ENCODE results near the gene FBXW8. TPM values are rescaled to one million over a fixed set of nuclear protein-coding genes. Genes with fewer than 3 reads are reported as not detected.

The FBXW8 gene
- total RNA-seq, 3 donors from 2014 or later (not counting 1 experiment from before 2014, with no cell fraction given), result 11.5 to 16.0 (median 13.5) TPM

DNA sequence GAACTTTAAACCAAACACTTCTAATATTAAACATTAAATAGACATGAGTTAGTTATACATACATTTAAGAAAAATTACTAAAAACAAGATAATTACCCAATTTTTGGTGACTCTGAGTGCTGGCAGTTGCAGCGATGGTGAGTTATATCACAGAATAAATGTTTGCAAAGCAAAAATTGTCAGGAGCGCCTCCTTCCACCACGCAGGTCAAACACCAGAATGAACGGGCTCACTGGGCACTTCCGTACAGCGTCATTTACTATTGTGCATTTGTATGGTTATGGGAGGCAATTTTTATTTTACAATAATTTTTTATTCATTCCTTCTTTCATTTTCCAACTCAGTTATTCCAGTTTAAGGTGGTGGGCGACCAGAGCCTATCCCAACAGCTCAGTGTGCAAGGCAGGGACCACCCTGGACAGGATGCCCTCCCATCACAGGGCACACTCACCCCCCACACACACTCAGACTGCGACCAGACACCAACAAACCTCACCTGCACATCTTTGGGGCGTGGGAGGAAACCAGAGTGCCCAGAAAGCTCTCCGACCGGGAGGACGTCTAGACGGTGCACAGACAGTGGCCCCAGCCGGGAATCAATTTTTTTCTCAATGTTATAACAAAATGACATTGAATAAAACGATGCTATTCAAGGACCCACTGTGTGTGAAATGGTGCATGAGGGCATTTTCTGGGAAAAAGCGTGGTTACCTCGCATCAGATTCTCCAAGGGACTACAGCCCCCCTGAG is 121.3 kb downstream of the FBXW8 start:
- Histone ChIP-seq H3K27ac (ENCODE audit: low read length) (no peak overlapping the region), H3K4me1 (ENCODE audit: control insufficient read depth, insufficient read depth, low read length) (peaks cover 18% of the 10 kb centered on the region), H3K9me3 (ENCODE audit: control insufficient read depth, insufficient read depth, low read length) (no peaks in the 10 kb centered on the region), H3K27me3 (ENCODE audit: control insufficient read depth, insufficient read depth, low read length) (peaks cover 3% of the 10 kb centered on the region), H3K36me3 (ENCODE audit: control insufficient read depth, insufficient read depth, low read length) (peaks cover 17% of the 10 kb centered on the region), H3K4me3 (ENCODE audit: low read length) (no peak overlapping the region)
- Mint-ChIP-seq H3K36me3 (peaks cover 13% of the 10 kb centered on the region), H3K4me3 (no peak overlapping the region), H3K9me3 (no peaks in the 10 kb centered on the region), H3K4me1 (peaks cover 4 to 19% of the 10 kb centered on the region in 2 donors), H3K27ac (no peak overlapping the region), H3K27me3 (ENCODE audit: low read depth in 2 of 2) (peaks cover 0 to 5% of the 10 kb centered on the region in 2 donors)
- 72% methylated on average over 15 of the region's 17 CpGs for WGBS (ENCODE audit: insufficient coverage)
- intact Hi-C loops (cut with micrococcal nuclease), result no loop called here
- ATAC-seq (no peak), DNase-seq (no peak)
- TF ChIP-seq, protein P1, sequence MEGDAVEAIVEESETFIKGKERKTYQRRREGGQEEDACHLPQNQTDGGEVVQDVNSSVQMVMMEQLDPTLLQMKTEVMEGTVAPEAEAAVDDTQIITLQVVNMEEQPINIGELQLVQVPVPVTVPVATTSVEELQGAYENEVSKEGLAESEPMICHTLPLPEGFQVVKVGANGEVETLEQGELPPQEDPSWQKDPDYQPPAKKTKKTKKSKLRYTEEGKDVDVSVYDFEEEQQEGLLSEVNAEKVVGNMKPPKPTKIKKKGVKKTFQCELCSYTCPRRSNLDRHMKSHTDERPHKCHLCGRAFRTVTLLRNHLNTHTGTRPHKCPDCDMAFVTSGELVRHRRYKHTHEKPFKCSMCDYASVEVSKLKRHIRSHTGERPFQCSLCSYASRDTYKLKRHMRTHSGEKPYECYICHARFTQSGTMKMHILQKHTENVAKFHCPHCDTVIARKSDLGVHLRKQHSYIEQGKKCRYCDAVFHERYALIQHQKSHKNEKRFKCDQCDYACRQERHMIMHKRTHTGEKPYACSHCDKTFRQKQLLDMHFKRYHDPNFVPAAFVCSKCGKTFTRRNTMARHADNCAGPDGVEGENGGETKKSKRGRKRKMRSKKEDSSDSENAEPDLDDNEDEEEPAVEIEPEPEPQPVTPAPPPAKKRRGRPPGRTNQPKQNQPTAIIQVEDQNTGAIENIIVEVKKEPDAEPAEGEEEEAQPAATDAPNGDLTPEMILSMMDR (IDR thresholded peaks at IDR 0.05), result no peak

DNA sequence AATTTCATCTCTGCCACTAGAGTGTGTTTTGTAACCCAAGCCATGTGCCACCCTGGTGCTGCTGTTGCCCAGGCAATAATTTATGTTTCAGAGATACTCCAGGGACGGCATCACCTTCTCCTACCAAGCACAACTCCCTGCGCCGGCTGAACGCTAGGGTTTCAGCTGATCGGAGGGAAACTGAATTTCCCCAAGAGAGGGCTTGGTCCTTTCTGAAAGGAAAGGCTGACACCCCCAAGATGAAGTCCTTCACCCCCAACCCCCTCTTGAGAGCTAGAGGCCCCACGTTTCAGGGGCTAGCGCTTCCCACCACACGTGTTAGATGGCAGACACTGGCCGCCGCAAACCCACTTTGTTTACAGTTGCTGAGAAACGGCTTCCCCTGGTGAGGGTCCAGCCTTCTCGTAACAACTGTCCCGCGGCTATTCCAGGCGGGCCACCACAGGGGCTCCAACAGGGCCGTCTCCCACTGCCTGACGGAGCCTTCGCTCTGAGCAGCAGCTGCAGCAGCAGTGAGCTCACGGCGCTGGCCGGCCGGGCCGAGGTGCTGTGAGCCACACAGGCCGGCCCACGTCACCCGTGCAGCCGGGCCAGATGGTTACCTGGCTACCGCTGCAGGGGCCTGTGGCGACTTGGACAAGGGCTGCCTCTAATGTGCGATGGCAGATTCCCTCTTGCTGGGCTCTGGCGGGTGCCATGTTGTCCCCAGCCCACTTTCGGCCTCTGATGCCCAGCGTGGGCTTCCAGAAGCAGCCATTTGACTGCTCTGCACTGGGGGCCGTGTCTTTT is 122.0 kb downstream of the FBXW8 start:
- H3K36me3 ChIP-seq (ENCODE audit: control insufficient read depth, insufficient read depth, low read length), result peaks cover 11% of the 10 kb centered on the region
- no peak overlapping the region for H3K27ac ChIP-seq (ENCODE audit: low read length)
- no peaks in the 10 kb centered on the region for H3K9me3 ChIP-seq (ENCODE audit: control insufficient read depth, insufficient read depth, low read length)
- TF ChIP-seq, protein P1 (IDR thresholded peaks at IDR 0.05), result no peak
- ATAC-seq (peak; percentile 55 to 81 (median 57)), DNase-seq (no peak)
- H3K27me3 ChIP-seq (ENCODE audit: control insufficient read depth, insufficient read depth, low read length), result peaks cover 3% of the 10 kb centered on the region
- peaks cover 18% of the 10 kb centered on the region for H3K4me1 ChIP-seq (ENCODE audit: control insufficient read depth, insufficient read depth, low read length)
- H3K4me1 Mint-ChIP-seq, result peaks cover 4 to 19% of the 10 kb centered on the region in 2 donors
- intact Hi-C loops (cut with micrococcal nuclease), result no loop called here
- 20% methylated on average over 34 of the region's 34 CpGs for WGBS (ENCODE audit: insufficient coverage)
- H3K27ac Mint-ChIP-seq, result no peak overlapping the region
- H3K4me3 ChIP-seq (ENCODE audit: low read length), result no peak overlapping the region
- H3K9me3 Mint-ChIP-seq, result no peaks in the 10 kb centered on the region
- peak overlapping the region; percentile 50 for H3K4me3 Mint-ChIP-seq
- H3K36me3 Mint-ChIP-seq, result peaks cover 13% of the 10 kb centered on the region
- peaks cover 0 to 5% of the 10 kb centered on the region in 2 donors for H3K27me3 Mint-ChIP-seq (ENCODE audit: low read depth in 2 of 2)

DNA sequence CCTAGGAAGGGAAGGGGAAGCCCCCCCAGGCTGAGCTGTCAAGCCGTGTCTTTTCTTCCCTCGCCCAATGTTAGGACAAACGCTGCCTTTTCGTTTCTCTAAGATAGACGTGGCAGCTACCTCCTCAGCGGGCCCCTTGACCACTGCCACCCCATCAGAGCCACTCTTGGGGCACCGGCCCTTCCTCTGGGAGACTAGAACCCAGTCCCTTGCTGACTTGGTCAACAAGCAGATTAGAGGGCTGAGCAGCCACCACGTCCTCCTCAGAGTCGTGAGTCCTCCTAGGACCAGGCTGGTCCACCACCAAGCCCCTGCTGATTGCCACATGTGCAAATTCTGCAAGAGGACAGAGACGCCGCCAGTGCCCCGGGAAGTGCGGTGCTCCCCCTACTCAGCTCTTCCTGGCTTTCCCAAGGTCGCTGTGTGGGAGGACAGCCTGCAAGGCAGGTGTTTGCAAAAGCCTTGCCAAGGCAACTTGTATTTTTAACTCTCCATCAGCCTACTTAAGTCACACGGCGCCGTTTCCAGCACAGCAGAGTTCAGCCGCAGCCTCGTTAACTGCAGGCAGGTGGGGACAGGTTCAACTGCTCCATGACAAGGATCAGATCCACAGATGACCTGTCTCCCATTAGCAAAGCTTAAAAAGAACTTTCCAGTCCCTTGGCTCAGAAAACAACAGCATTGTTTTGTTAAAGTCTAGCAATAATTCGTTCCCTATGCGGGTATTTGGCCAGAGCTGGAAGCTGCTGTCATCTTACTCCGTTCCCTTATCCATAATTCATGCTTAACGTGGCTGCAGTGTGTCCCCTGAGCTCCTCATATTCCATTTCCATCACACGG is 122.9 kb downstream of the FBXW8 start:
- Histone ChIP-seq H3K27ac (ENCODE audit: low read length) (no peak overlapping the region), H3K27me3 (ENCODE audit: control insufficient read depth, insufficient read depth, low read length) (peaks cover 3% of the 10 kb centered on the region), H3K4me1 (ENCODE audit: control insufficient read depth, insufficient read depth, low read length) (peaks cover 18% of the 10 kb centered on the region), H3K9me3 (ENCODE audit: control insufficient read depth, insufficient read depth, low read length) (no peaks in the 10 kb centered on the region), H3K36me3 (ENCODE audit: control insufficient read depth, insufficient read depth, low read length) (peaks cover 5% of the 10 kb centered on the region), H3K4me3 (ENCODE audit: low read length) (no peak overlapping the region)
- Mint-ChIP-seq H3K9me3 (no peaks in the 10 kb centered on the region), H3K4me3 (peak overlapping the region; percentile 13), H3K27me3 (ENCODE audit: low read depth in 2 of 2) (peaks cover 0 to 5% of the 10 kb centered on the region in 2 donors), H3K36me3 (peaks cover 10% of the 10 kb centered on the region), H3K27ac (no peak overlapping the region), H3K4me1 (peaks cover 4 to 19% of the 10 kb centered on the region in 2 donors)
- TF ChIP-seq, protein P1 (IDR thresholded peaks at IDR 0.05), result no peak
- DNase-seq (no peak), ATAC-seq (no peak)
- intact Hi-C loops (cut with micrococcal nuclease), result no loop called here
- 89% methylated on average over 24 of the region's 24 CpGs for WGBS (ENCODE audit: insufficient coverage)
